Right ventricle myocardium superior (tissue), 1 donor: ENCODE measurements around the gene PHGDH. TPM values are rescaled to one million over a fixed set of nuclear protein-coding genes. Genes with fewer than 3 reads are reported as not detected.
A peak's percentile ranks its signal among the peaks of the same experiment; 100 is the strongest.

ENCODE experiments used
- ATAC-seq: fragments of 200-7000 bp; cut with Tn5 transposase; one replicate; pipeline ENCODE4 v1.9.1; 2020; ENCODE audit warnings: mild to moderate bottlenecking; ENCODE audit not compliant: poor library complexity
- DNase-seq: peaks from one replicate; pipeline ENCODE4 v3.0.0-alpha.2; 2020
- intact Hi-C: fragments of 100-400 bp; cut with DNase I; formaldehyde crosslinking; loops from one replicate; pipeline ENCODE4 v1.11.2; 2022
- long read RNA-seq: library from polyadenylated mRNA; unstranded; transcript quantifications from one replicate; pipeline ENCODE4 v2.0.0, GENCODE V29; 2021
- total RNA-seq: library from RNA; stranded (reverse); fragmentation: NEBNext Ultra II Directional; extraction: Animal tissue kit (Norgen Biotek cat#: 25700); gene quantifications from one replicate; pipeline ENCODE4 v1.2.1, GENCODE V29; 2021
- donor health status: DM: no; HTN: yes; CAD: no; lungs with severe emphysema.

The PHGDH gene
- total RNA-seq, result 10.5 TPM
- long read RNA-seq, transcript PHGDH-208 (12 exons, 2,096 nt), result major isoform, 21 of 23 reads
- long read RNA-seq, partial matches to known transcripts, result 1 of 23 reads
- long read RNA-seq, other reads (novel, unspliced or antisense), result 1 of 23 reads

DNA sequence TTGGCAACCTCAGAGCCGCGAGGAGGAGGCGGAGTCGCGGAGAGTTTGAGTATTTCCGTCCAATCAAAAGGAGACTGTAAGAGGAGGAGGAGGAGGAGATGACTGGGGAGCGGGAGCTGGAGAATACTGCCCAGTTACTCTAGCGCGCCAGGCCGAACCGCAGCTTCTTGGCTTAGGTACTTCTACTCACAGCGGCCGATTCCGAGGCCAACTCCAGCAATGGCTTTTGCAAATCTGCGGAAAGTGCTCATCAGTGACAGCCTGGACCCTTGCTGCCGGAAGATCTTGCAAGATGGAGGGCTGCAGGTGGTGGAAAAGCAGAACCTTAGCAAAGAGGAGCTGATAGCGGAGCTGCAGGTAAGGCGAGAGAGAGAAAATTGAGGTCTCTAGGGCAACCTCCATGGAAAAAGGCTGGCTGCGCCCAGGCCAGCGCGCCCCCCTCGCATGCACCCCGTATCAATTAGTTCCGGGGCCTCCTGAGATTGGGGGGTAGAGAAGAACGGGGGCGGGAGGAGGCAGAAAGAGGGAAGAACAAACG is at the start of gene PHGDH:
PHGDH (plus strand) TSS at position 131 of the 538 bp plus-strand sequence; CDS start at position 220, 89 bp downstream.
- peak; percentile 86 for ATAC-seq
- intact Hi-C loops, result no loop called here

DNA sequence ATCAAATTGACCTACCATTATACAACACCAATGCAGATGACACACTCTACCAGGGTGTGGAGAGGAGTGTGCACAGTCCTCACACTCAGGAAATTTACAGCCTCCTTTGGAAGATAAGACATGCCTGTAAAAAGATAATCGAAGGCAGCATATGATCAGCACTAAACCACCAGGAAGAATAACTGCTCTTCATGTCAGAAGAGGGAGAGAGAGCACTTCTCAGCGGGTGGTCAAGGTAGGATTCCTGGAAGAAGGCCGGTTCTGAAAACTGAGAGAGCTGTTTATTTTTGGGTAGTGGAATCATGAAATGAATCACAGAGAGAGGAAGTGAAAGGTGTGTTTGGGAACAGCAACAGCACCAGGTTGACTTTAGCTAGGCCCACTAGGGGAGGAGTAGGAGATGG is 49.7 kb upstream of the PHGDH start:
- ATAC-seq (no peak), DNase-seq (no peak)
- intact Hi-C loops, result no loop called here

More for the DNA sequence above, at the start of gene PHGDH:
- peak; percentile 82 for DNase-seq

DNA sequence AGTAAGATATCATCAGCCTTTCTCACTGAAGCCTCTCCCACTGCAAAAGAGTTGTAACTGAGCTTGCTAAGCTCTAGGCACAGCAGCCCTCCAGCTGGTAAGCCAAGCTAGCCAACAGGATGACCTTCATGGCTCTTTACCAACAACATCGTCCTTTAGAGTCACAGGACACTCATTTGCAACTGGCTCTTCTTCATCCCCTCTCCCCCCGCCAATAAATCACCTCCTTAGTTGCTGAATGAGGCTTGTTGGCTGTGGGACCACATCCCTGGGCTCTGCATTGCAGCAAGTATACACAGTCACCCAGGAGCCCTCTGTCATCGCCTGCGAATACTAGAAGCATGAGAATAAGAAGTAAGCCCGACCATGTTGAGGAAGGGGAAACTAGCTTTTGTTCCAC is 47.7 kb upstream of the PHGDH start:
- no peak for ATAC-seq

DNA sequence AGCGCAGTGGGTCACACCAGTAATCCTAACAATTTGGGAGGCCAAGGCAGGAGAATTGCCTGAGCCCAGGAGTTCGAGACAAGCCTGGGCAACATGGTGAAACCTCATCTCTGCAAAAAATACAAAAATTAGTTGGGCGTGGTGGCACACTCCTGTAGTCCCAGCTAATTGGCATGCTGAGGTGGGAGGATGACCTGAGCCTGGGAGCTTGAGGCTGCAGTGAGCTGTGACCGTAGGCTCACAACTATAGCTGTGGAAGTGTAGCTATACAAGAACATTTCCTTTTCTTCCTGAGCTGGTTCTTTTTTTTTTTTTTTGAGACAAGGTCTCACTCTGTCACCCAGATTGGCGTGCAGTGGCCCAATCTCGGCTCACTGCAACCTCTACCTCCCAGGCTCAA is 44.6 kb upstream of the PHGDH start:
- intact Hi-C loops, result no loop called here
- DNase-seq (no peak), ATAC-seq (no peak)

More for the DNA sequence above, 47.7 kb upstream of the PHGDH start:
- intact Hi-C loops, result no loop called here
- no peak for DNase-seq

DNA sequence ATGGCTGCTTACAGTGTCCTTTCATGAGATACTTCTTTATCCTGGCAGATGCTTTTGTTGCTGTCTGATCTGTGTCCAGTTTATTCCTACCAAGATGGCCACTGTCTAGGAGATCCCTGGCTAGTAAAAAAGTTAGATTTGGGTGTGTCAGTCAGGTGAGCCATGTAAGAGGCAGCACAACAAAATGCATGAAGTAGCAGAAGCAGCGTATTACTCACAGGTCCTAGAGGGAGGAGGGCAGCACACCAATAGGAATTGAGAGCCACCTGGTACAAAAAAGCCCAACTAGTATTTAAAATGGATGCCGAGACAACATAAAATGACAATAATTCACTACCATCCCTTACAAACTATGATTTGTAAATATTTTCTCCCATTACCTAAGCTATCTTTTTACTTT is 40.8 kb upstream of the PHGDH start:
- intact Hi-C loops, result no loop called here
- ATAC-seq, result no peak
- no peak for DNase-seq

DNA sequence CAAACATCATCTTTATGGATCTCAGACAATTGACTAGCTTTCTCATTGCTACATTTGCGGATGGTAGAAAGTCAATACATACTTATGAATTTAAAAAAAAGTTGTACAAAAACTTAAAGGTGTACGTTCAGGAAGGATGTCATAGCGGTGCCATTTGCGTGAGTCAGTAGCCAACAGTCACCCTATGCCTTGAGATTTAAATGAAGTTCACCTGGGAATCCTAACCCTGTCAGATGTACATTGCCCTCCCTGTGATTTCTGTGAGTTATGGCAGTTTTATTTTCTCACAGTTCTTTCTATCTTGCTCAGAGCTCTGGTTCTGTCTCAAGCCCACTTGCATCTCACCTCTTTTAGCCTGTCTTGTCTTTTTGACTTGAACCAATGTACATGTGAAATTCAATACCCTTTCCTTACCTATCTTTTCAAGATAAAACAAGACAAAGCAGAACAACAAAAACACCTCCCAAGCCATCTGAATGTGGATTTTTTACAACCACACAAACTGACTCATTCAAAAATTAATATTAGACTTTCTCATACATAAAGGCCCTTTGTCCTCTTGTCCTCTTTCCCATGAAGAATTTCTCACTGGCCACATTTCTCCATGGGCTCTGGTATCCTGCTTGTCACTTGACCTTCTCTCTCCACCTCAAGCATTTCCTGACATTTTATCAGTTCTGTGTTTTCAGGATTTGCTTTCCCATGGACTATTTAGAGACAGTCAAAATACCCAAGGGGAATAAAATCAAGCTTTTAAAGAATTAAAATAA is 38.4 kb upstream of the PHGDH start:
- ATAC-seq, result no peak
- no peak for DNase-seq
- intact Hi-C loops, result no loop called here

DNA sequence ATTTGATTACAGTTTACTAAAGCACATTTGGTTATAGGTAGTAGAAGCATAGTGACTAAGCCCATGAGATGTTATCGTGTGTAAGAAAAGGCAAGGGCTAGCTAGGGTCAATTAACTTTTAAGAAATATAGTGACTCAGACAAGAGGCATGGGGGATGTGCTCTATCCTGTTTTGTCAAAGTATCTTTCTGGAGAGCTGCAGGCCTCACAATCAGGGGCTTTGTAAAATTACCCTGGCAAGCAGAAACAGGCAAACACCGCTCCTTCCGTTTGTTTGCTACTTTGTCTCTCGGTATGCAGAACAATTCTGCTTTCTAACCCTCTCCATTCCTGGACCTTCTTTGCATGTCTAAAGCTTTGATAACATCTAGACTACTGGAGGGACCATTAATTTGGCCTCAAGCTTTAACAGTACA is 37.6 kb upstream of the PHGDH start:
- intact Hi-C loops, result no loop called here
- DNase-seq, result no peak
- no peak for ATAC-seq

DNA sequence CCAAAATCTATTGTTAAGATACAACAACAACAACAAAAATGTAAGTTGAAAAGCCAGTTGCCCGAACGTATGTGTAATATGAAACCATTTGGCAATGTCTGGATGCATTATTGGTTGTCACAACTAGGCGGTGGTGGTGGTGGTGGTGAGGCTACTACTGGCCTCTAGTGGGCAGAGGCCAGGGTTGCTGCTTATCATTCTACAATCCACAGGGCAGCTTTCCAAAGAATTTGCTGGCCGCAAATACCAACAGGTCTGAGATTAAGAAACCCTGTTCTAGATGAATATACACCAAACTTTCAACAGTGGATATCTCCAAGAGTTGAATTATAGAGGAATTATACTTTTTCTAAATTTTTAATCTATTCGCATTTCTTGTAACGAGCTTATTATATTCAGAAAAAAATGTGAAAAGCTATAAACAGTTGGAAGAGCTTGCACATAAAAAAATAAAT is 36.9 kb upstream of the PHGDH start:
- intact Hi-C loops, result no loop called here
- DNase-seq (no peak), ATAC-seq (no peak)

DNA sequence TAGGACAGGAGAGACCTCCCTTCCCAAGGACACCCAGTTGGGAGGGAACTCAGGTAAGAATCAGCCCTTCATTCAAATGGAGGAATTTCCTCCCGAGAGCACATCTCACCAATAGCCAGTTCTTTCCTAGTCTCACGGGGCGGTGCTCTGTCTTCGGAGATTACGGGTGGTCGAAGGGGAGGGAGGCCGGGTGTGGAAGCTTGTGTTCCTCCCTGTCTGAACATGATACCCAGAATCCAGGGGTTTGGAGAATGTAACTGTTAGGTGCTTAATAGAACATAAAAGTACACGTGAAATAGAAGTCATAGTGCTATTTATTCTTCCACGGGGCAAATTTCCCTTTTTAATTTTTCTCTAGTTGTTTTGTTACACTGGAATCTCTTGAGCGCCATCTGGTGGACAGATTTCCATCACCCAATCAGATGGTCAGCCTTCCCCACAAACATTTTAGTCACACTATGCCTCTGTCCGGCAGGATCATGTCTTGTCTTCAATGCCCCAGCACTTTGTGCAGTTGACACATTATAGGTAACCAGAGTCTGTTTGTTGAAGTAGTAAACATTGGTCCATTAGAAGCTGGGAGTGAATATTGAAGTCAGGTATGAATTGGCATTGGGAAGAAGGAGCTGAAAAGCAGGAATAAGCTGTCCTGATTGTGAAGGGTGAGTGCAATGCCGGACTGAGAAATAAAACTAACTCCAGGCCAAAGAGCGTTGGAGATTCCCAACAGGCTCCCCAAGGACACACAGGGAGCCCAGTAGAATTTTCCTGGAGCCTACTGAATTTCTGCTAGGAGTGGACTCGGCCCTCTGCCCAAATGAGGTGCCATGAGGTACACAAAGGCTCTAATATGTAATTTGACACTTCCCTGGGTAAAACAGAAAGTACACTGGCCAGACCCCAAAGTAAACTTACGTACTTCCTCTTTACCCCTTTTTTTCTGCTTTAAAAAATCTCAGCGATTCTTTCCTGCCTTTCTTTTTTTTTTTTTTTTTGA is 36.1 kb upstream of the PHGDH start:
- intact Hi-C loops, result no loop called here
- DNase-seq (peak; percentile 59), ATAC-seq (peak; percentile 84)

DNA sequence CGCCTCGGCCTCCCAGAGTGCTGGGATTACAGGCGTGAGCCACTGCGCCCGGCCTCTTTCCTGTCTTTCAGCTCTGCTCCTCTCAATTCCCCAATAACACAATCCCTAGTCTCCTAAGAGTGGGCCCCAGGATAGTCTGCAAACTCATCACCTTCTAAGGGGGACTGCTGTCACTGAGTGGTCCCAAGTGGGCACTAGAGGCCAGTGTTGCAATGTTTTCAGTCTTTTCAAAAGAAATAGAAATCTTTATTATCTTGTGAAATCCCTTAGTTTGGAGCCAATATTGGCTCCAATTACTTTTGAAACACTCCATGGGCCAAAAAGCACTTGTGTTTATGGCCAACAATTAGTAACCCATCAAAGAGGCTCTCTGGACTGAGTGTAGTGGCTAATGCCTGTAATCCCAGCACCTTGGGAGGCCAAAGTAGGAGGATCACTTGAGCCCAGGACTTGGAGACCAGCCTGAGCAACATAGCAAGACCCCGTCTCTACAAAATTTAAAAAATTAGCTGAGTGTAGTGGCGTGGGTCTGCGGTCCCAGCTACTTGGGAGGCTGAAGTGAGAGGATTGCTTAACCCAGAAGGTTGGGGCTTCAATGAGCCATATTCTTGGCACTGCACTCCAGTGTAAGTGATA is 35.0 kb upstream of the PHGDH start:
- intact Hi-C loops, result no loop called here
- peak; percentile 83 for ATAC-seq
- peak; percentile 43 for DNase-seq

DNA sequence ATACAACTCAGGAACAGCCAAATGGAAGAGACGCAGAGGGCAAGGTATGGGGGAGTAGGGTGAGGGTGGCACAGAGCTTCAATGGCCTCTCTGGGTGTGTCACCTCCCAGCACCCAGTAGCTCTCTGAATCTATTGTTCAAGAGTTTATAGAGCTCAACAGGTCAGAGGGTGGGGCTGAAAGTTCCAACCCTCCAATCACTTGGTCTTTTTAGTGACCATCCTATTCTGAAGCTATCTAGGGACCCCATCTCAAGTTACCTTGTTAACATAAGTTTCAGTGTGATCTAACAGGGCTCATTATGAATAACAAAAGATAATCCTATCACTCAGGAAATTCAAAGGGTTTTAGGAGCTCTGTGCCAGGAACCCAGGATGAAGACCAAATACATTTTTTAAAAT is 32.5 kb upstream of the PHGDH start:
- ATAC-seq, result no peak
- no peak for DNase-seq
- intact Hi-C loops, result no loop called here

DNA sequence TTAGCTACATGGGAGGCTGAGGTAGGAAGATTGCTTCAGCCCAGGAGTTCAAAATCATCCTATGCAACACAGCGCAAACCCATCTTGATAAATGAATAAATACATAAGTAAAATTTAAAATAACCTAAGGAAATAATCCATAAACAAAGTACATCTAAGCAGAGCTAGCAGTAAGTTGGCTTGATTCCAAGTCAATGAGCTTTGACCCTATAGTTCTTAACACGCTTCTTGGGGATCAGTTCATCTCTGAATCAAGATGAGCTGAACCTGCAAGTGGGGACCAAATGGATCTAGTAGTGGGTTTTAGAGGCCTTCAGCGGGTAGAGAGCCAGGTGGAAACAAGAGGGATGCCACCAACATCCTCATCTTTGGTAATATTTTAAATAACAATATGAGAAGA is 31.5 kb upstream of the PHGDH start:
- no peak for DNase-seq
- ATAC-seq, result no peak
- intact Hi-C loops, result no loop called here

DNA sequence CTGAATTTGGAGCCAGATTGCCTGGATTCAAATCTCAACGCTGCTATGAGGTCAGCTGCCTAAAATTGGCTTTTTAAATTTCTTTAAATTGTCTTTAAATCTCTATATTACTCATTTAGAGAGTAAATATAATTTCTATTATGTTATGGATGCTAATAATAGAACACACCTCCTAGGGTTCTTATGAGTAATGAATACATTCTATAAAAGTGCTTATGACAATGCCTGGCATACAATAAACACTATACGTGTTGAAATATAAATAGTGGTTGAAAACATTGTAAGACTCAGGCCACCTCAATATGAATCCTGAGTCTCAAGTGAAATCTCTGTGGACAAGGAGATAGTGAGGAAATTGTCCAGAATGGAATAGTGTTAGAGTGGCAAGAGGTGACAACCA is 31.0 kb upstream of the PHGDH start:
- intact Hi-C loops, result no loop called here
- DNase-seq (no peak), ATAC-seq (no peak)

DNA sequence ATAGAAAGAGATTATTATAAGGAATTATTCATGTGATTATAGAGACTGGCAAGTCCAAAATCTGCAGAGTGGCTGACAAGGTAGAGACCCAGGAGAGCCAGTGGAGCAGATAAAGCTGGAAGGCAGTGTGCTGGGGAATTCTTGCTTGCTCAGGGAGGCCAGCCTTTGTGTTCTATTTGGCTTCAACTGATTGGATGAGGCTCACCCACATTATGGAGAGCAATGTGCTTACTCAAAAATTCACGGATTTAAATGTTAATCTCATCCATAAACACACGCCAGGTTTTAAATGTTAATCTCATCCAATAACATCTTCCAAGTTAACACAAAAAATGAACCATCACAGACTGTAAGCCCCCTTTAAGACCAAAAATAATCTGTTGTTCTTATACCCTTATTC is 30.2 kb upstream of the PHGDH start:
- intact Hi-C loops, result no loop called here
- DNase-seq, result no peak
- ATAC-seq, result no peak

DNA sequence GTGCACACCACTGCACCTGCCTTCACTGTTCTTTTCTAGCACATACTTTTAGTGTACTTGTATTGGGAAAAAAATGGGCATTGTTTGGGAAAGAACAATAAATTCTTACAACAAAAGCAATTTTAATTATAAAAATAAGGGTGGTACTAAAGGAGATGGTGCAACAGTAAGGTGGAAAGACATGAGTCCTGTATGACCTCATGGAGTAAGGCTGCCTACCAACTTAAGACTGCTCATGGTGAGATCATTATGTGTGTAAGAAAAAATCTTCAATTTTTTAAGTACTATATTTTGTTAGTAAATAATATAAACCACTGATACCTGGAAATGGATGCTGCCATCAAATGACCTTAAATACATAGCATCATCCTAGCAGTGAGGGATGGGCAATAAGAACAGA is 29.6 kb upstream of the PHGDH start:
- no peak for ATAC-seq
- DNase-seq, result no peak
- intact Hi-C loops, result no loop called here

DNA sequence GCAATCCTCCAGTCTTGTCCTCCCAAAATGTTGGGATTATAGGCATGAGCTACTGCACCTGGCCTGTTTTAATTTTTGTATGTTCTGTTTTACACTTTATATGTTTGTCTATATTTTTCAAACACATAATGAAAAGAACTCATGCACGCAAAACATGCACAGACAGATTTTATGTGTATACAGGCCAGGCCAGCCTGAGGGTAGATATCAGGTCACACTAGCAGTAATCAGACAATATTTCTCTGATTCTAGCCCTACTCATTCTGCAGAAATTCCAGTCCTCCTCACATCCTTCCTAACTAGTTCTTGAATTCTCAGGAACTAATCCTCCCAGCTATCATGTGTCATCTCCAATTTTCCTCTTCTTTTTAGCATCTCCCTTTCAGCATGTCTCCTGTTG is 27.8 kb upstream of the PHGDH start:
- no peak for DNase-seq
- intact Hi-C loops, result no loop called here
- no peak for ATAC-seq

DNA sequence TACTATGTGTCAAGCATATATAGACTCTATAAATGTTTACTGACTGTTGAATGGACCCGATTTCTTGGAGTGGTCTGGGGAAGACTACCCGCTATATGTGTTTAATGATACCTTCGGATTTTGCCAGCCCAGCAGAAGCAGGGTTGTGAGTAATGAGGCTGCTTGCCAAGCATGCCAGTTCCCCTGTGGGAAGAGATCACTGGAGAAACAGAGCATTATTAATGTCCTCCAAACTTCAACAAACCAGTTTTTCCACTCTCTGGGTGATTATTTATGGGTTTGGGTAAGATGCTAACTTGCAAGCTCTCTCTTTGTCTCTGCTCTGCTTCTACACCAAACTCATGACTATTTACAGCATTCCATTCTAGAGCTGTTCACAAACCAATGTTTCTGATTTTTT is 25.1 kb upstream of the PHGDH start:
- intact Hi-C loops, result no loop called here
- DNase-seq (no peak), ATAC-seq (no peak)

DNA sequence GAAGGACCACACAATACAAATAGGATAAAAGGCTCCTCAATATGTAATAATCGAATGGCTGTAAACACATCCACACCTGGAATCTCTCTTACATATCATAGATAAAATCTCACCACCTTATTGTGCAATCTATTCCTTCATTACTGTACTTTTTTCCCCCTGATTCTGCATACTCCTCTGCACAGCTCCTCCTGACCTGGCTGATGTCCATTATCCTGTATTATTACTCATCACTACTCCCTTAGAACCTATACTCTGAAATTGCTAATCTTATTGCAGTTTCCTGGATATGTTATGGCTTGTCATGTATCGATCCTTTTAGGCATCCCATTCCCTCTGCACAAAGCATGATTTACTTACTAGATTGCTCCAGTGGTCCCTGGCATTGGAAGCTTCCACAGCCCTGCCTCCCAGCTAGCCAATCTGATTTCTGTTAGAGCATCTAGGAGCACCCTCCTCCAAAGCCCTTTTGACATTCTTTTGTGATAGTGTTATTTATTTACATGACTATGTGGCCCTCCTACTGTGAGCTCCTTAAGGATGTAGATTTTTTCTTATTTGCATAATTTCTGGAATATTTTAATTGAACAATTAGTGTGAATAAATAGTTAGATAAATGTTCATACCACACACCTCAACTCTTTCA is 24.2 kb upstream of the PHGDH start:
- DNase-seq, result no peak
- intact Hi-C loops, result no loop called here
- no peak for ATAC-seq
